ENCODE data around the gene SPRN.
A peak's percentile ranks its signal among the peaks of the same experiment; 100 is the strongest.
"Not testable (repeated sequence)": the region's sequence is repeated elsewhere in the genome, so short reads cannot be mapped to it uniquely, and the experiment has no call there.

SPRN gene

GRCh38 chr10:133405272-133405671, 19.2 kb downstream of the SPRN start:
- DNase-seq, result no peak

GRCh38 chr10:133403784-133404183, 20.6 kb downstream of the SPRN start:
- no peak for DNase-seq

GRCh38 chr10:133403359-133403758, 21.1 kb downstream of the SPRN start:
- DNase-seq, result no peak

- DNase-seq, result no peak
These were observed 22.3 kb downstream of the SPRN start for GRCh38 chr10:133401981-133402725.

- DNase-seq, result no peak
These were observed 22.9 kb downstream of the SPRN start for GRCh38 chr10:133401500-133401899.

- no peak for DNase-seq
These were observed 23.6 kb downstream of the SPRN start for GRCh38 chr10:133400624-133401424.

GRCh38 chr10:133399123-133399601, 25.3 kb downstream of the SPRN start:
- DNase-seq, result no peak

GRCh38 chr10:133397938-133398337, 26.5 kb downstream of the SPRN start:
- no peak for DNase-seq

- no peak for DNase-seq
These were observed 28.3 kb downstream of the SPRN start for GRCh38 chr10:133396035-133396624.

GRCh38 chr10:133394801-133395221, 29.6 kb downstream of the SPRN start:
- no peak for DNase-seq

- DNase-seq, result peak; percentile 91
These were observed 30.3 kb downstream of the SPRN start, which contains the start of gene MTG1 for GRCh38 chr10:133394064-133394663. MTG1 (plus strand) TSS chr10:133394157; CDS start chr10:133394221, 64 bp downstream.

- DNase-seq, result no peak
These were observed 30.9 kb downstream of the SPRN start for GRCh38 chr10:133393401-133394063.

GRCh38 chr10:133391761-133392518, 32.5 kb downstream of the SPRN start:
- DNase-seq, result no peak

- DNase-seq, result no peak
These were observed 33.2 kb downstream of the SPRN start for GRCh38 chr10:133391249-133391635.

- no peak for DNase-seq
These were observed 33.7 kb downstream of the SPRN start for GRCh38 chr10:133390597-133391248.

- no peak for DNase-seq
These were observed 35.2 kb downstream of the SPRN start for GRCh38 chr10:133388973-133389818.

GRCh38 chr10:133388236-133388972, 36.0 kb downstream of the SPRN start:
- no peak for DNase-seq

- not testable (repeated sequence) for DNase-seq
These were observed 37.5 kb downstream of the SPRN start for GRCh38 chr10:133386951-133387350.

- no peak for DNase-seq
These were observed 39.2 kb downstream of the SPRN start for GRCh38 chr10:133385214-133385613.

Data from T-helper 9 cell (primary cell).